SK-N-SH treated with all-trans-retinoic acid at 6 μM for 48 hours (cell line): ENCODE data around the gene CCNI2.

ENCODE experiments used
- ATAC-seq: fragments of 200-7000 bp; cut with Tn5 transposase; 3 replicates; pipeline ENCODE4 v1.9.1; 2020; ENCODE audit warnings: mild to moderate bottlenecking, moderate library complexity
- BACH2 ChIP-seq: fragments of 250-450 bp; sonication (Bioruptor Pico); IDR thresholded peaks from 2 replicates; pipeline ENCODE4 v1.9.0; 2021; ENCODE audit warnings: mild to moderate bottlenecking, borderline replicate concordance
- CSRNP3 ChIP-seq: fragments of 250-450 bp; sonication (Bioruptor Pico); IDR thresholded peaks from 2 replicates; pipeline ENCODE4 v1.5.1; 2021; ENCODE audit warnings: mild to moderate bottlenecking, moderate library complexity
- ESRRG ChIP-seq: fragments of 250-450 bp; sonication (Bioruptor Pico); IDR thresholded peaks from 2 replicates; pipeline ENCODE4 v1.6.1; 2021; ENCODE audit warnings: mild to moderate bottlenecking
- GLIS3 ChIP-seq: fragments of 250-450 bp; sonication (Bioruptor Pico); IDR thresholded peaks from 2 replicates; pipeline ENCODE4 v1.5.0; 2020; ENCODE audit warnings: mild to moderate bottlenecking, moderate library complexity
- ISL1 ChIP-seq: fragments of 250-450 bp; sonication (Bioruptor Pico); IDR thresholded peaks from 2 replicates; pipeline ENCODE4 v2.1.2; 2022; ENCODE audit warnings: mild to moderate bottlenecking, moderate library complexity
- OSR1 ChIP-seq: fragments of 250-450 bp; sonication (Bioruptor Pico); IDR thresholded peaks from 2 replicates; pipeline ENCODE4 v1.8.0; 2022; ENCODE audit warnings: moderate library complexity, mild to moderate bottlenecking, inconsistent platforms
- PATZ1 ChIP-seq: fragments of 250-450 bp; sonication (Bioruptor Pico); IDR thresholded peaks from 2 replicates; pipeline ENCODE4 v1.8.0; 2020; ENCODE audit warnings: mild to moderate bottlenecking, moderate library complexity, borderline replicate concordance
- PPARA ChIP-seq: fragments of 250-450 bp; sonication (Bioruptor Pico); IDR thresholded peaks from 2 replicates; pipeline ENCODE4 v1.5.0; 2020; ENCODE audit warnings: mild to moderate bottlenecking, borderline replicate concordance
- RARB ChIP-seq: fragments of 250-450 bp; sonication (Bioruptor Pico); IDR thresholded peaks from 2 replicates; pipeline ENCODE4 v1.8.0; 2021; ENCODE audit warnings: mild to moderate bottlenecking, moderate library complexity
- SNAI2 ChIP-seq: fragments of 250-450 bp; sonication (Bioruptor Pico); IDR thresholded peaks from 2 replicates; pipeline ENCODE4 v1.5.0; 2020; ENCODE audit warnings: mild to moderate bottlenecking, moderate library complexity
- TCF4 ChIP-seq: fragments of 250-450 bp; sonication (Bioruptor Pico); IDR thresholded peaks from 2 replicates; pipeline ENCODE4 v1.8.0; 2021; ENCODE audit warnings: mild to moderate bottlenecking, moderate library complexity, borderline replicate concordance
- TOX ChIP-seq: fragments of 250-450 bp; sonication (Bioruptor Pico); IDR thresholded peaks from 2 replicates; pipeline ENCODE4 v1.8.0; 2021; ENCODE audit warnings: mild to moderate bottlenecking, moderate library complexity, borderline replicate concordance
- TSHZ2 ChIP-seq: fragments of 250-450 bp; sonication (Bioruptor Pico); IDR thresholded peaks from 2 replicates; pipeline ENCODE4 v1.5.0; 2020; ENCODE audit warnings: mild to moderate bottlenecking, moderate library complexity
- ZC3H10 ChIP-seq: fragments of 250-450 bp; sonication (Bioruptor Pico); IDR thresholded peaks from 2 replicates; pipeline ENCODE4 v1.5.1; 2021; ENCODE audit warnings: mild to moderate bottlenecking, moderate library complexity
- ZFP3 ChIP-seq: fragments of 250-450 bp; sonication (Bioruptor Pico); IDR thresholded peaks from 2 replicates; pipeline ENCODE4 v1.5.0; 2020; ENCODE audit warnings: mild to moderate bottlenecking, moderate library complexity
- ZFP30 ChIP-seq: fragments of 450-650 bp; formaldehyde crosslinking; IDR thresholded peaks from 2 replicates; pipeline ENCODE4 v1.5.0; 2022; ENCODE audit warnings: mild to moderate bottlenecking, moderate library complexity
- ZNF565 ChIP-seq: fragments of 450-650 bp; formaldehyde crosslinking; conservative IDR thresholded peaks from 2 replicates; pipeline ENCODE4 v1.5.0; 2020; ENCODE audit warnings: low read depth, mild to moderate bottlenecking, moderate library complexity
- ZNF70 ChIP-seq: fragments of 450-650 bp; formaldehyde crosslinking; IDR thresholded peaks from 2 replicates; pipeline ENCODE4 v1.5.0; 2020; ENCODE audit warnings: mild to moderate bottlenecking, moderate library complexity
- ZNF8 ChIP-seq: fragments of 450-650 bp; formaldehyde crosslinking; IDR thresholded peaks from 2 replicates; pipeline ENCODE4 v1.5.0; 2020; ENCODE audit warnings: mild to moderate bottlenecking, moderate library complexity
- TF ChIP-seq, protein P1 (sequence below): fragments of 250-450 bp; sonication (Bioruptor Pico); IDR thresholded peaks from 2 replicates; pipeline ENCODE4 v1.5.1; 2020; ENCODE audit warnings: low read depth, mild to moderate bottlenecking, moderate library complexity
- TF ChIP-seq, protein P2 (sequence below): fragments of 250-450 bp; sonication (Bioruptor Pico); IDR thresholded peaks from 2 replicates; pipeline ENCODE4 v1.8.0; 2021; ENCODE audit warnings: low read depth, mild to moderate bottlenecking, moderate library complexity, borderline replicate concordance

Gene CCNI2

GRCh38 chr5:132797651-132798050 lies 50.4 kb downstream of the CCNI2 start:
- peak; percentile 70 for ATAC-seq

DNA sequence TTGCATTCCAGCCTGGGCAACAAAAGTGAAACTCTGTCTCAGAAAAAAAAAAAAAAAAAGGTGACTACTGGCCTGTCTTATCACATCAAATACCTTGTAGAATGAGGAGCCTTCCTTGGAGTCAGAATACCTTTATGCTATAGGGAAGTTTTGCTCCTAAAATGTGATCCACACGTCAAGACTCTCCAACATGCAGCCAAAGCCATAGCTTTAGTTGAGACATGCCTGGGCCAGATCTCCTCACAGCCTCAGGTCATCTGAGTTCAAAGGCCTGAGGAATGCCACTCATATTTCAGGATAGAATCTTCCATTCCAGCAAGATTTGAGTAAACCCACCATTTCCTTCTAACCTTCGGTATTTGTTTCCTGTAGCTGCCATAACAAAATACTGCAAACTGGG lies 52.2 kb downstream of the CCNI2 start:
- peak; percentile 42; the same call in 1 of the 3 replicates for ATAC-seq
- TF ChIP-seq TOX (CRISPR knock-in tag) (no peak), ESRRG (CRISPR knock-in tag) (no peak), ZNF70 (CRISPR knock-in tag) (no peak), ZNF565 (no peak)

More at GRCh38 chr5:132797651-132798050, 50.4 kb downstream of the CCNI2 start:
- TF ChIP-seq PATZ1 (CRISPR knock-in tag) (no peak), ZC3H10 (CRISPR knock-in tag) (no peak), ZFP30 (CRISPR knock-in tag) (no peak), CSRNP3 (CRISPR knock-in tag) (no peak), TCF4 (CRISPR knock-in tag) (no peak), PPARA (no peak), ISL1 (CRISPR knock-in tag) (no peak), ZNF565 (no peak), RARB (CRISPR knock-in tag) (no peak), SNAI2 (no peak), TSHZ2 (CRISPR knock-in tag) (no peak), OSR1 (CRISPR knock-in tag) (no peak), ZNF70 (CRISPR knock-in tag) (no peak), ZFP3 (no peak), BACH2 (CRISPR knock-in tag) (no peak), TOX (CRISPR knock-in tag) (no peak), ESRRG (CRISPR knock-in tag) (no peak)
- TF ChIP-seq, protein P1, sequence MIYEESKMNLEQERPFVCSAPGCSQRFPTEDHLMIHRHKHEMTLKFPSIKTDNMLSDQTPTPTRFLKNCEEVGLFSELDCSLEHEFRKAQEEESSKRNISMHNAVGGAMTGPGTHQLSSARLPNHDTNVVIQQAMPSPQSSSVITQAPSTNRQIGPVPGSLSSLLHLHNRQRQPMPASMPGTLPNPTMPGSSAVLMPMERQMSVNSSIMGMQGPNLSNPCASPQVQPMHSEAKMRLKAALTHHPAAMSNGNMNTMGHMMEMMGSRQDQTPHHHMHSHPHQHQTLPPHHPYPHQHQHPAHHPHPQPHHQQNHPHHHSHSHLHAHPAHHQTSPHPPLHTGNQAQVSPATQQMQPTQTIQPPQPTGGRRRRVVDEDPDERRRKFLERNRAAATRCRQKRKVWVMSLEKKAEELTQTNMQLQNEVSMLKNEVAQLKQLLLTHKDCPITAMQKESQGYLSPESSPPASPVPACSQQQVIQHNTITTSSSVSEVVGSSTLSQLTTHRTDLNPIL (CRISPR knock-in tag), result no peak
- TF ChIP-seq, protein P2, sequence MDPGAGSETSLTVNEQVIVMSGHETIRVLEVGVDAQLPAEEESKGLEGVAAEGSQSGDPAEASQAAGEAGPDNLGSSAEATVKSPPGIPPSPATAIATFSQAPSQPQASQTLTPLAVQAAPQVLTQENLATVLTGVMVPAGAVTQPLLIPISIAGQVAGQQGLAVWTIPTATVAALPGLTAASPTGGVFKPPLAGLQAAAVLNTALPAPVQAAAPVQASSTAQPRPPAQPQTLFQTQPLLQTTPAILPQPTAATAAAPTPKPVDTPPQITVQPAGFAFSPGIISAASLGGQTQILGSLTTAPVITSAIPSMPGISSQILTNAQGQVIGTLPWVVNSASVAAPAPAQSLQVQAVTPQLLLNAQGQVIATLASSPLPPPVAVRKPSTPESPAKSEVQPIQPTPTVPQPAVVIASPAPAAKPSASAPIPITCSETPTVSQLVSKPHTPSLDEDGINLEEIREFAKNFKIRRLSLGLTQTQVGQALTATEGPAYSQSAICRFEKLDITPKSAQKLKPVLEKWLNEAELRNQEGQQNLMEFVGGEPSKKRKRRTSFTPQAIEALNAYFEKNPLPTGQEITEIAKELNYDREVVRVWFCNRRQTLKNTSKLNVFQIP (CRISPR knock-in tag), result no peak

GRCh38 chr5:132800545-132800944 lies 53.3 kb downstream of the CCNI2 start:
- ATAC-seq, result no peak
- TF ChIP-seq GLIS3 (no peak), PPARA (no peak), ISL1 (CRISPR knock-in tag) (no peak), ZFP30 (CRISPR knock-in tag) (no peak), ZFP3 (no peak), PATZ1 (CRISPR knock-in tag) (no peak), ZNF8 (CRISPR knock-in tag) (no peak)
- TF ChIP-seq, all 23 proteins: peak for 0
